Vagina (tissue), 2 donors: ENCODE data around the gene PTPN11. TPM values are rescaled to one million over a fixed set of nuclear protein-coding genes. Genes with fewer than 3 reads are reported as not detected.

Experiments
- DNase-seq, 2 donors: peaks; one replicate each; pipeline ENCODE4 v3.0.0-alpha.2; 2017; ENCODE audit errors: extremely low spot score in 2 of 2
- H3K27ac ChIP-seq: fragments of 200-600 bp; sonication (generic); one replicate; pipeline ENCODE4 v1.5.1; 2019
- H3K27me3 ChIP-seq: fragments of 200-600 bp; sonication (generic); one replicate; pipeline ENCODE4 v1.5.1; 2019
- H3K36me3 ChIP-seq, 2 donors: fragments of 200-600 bp; sonication (generic); one replicate each; pipeline ENCODE4 v1.5.1; 2017 to 2019
- H3K4me1 ChIP-seq: fragments of 200-600 bp; sonication (generic); one replicate; pipeline ENCODE4 v1.5.1; 2019
- H3K4me3 ChIP-seq, 2 donors: fragments of 200-600 bp; sonication (generic); 1 replicate in 1 of 2; 2 replicates in 1 of 2; pipeline ENCODE4 v1.5.1; 2016 to 2019
- H3K9me3 ChIP-seq: fragments of 200-600 bp; sonication (generic); one replicate; pipeline ENCODE4 v1.5.1; 2019
- CTCF ChIP-seq, 3 experiments: fragments of 450-650 bp in 2 of 3; fragments of 200-600 bp in 1 of 3; sonication (generic) in 1 of 3; IDR thresholded peaks; one replicate each; pipeline ENCODE4 v1.5.1; 2017 to 2019; ENCODE audit warnings: antibody characterized with exemption in 3 of 3, mild to moderate bottlenecking in 2 of 3, moderate library complexity in 2 of 3
- POLR2A ChIP-seq, 2 donors: fragments of 450-650 bp; IDR thresholded peaks; one replicate each; pipeline ENCODE4 v1.6.1; 2017; ENCODE audit warnings: antibody characterized with exemption in 2 of 2, mild to moderate bottlenecking in 2 of 2, moderate library complexity in 2 of 2
- POLR2AphosphoS5 ChIP-seq, 2 donors: sonication (generic); formaldehyde crosslinking; IDR thresholded peaks; one replicate each; pipeline ENCODE4 v1.9.0; 2017; ENCODE audit warnings: antibody characterized with exemption in 2 of 2, mild to moderate bottlenecking in 2 of 2, low read depth in 1 of 2; ENCODE audit not compliant: insufficient read depth in 1 of 2
- intact Hi-C: fragments of 100-400 bp; cut with DNase I; formaldehyde crosslinking; loops from one replicate; pipeline ENCODE4 v1.15.1; 2023
- total RNA-seq: library from RNA; depleted of rRNA; stranded (reverse); fragments of >200 nt; gene quantifications from one replicate; pipeline ENCODE4 v1.2.3, GENCODE V29; 2016

The PTPN11 gene
- total RNA-seq, 1 donor from 2014 or later = 57.2 TPM

GRCh38 chr12:112464605-112465004 is 45.9 kb downstream of the PTPN11 start:
- Histone ChIP-seq H3K27me3 (no peaks in the 10 kb centered on the region), H3K4me3 (no peak overlapping the region), H3K36me3 (no peaks in the 10 kb centered on the region), H3K4me1 (no peaks in the 10 kb centered on the region), H3K9me3 (no peaks in the 10 kb centered on the region), H3K27ac (no peak overlapping the region)
- TF ChIP-seq POLR2AphosphoS5 (IDR thresholded peaks at IDR 0.05; ENCODE audit: insufficient read depth in 1 of 2, low read depth in 1 of 2) (no peak), CTCF (IDR thresholded peaks at IDR 0.05) (no peak), POLR2A (IDR thresholded peaks at IDR 0.05) (no peak)
- DNase-seq = no peak
- intact Hi-C loops = no loop called here

GRCh38 chr12:112466011-112466422 is 47.3 kb downstream of the PTPN11 start:
- H3K27me3 ChIP-seq = no peaks in the 10 kb centered on the region
- intact Hi-C loops = no loop called here
- no peak for TF ChIP-seq POLR2AphosphoS5 (IDR thresholded peaks at IDR 0.05; ENCODE audit: insufficient read depth in 1 of 2, low read depth in 1 of 2)
- no peak for TF ChIP-seq CTCF (IDR thresholded peaks at IDR 0.05)
- no peak for TF ChIP-seq POLR2A (IDR thresholded peaks at IDR 0.05)
- no peaks in the 10 kb centered on the region for H3K4me1 ChIP-seq
- H3K9me3 ChIP-seq = no peaks in the 10 kb centered on the region
- H3K4me3 ChIP-seq = no peak overlapping the region
- H3K27ac ChIP-seq = no peak overlapping the region
- H3K36me3 ChIP-seq = no peaks in the 10 kb centered on the region
- no peak for DNase-seq

- Histone ChIP-seq H3K4me3 (no peak overlapping the region), H3K27me3 (no peaks in the 10 kb centered on the region), H3K9me3 (no peaks in the 10 kb centered on the region), H3K4me1 (no peaks in the 10 kb centered on the region), H3K27ac (no peak overlapping the region), H3K36me3 (no peaks in the 10 kb centered on the region)
- TF ChIP-seq CTCF (IDR thresholded peaks at IDR 0.05) = no peak
- TF ChIP-seq POLR2A (IDR thresholded peaks at IDR 0.05) = no peak
- TF ChIP-seq POLR2AphosphoS5 (IDR thresholded peaks at IDR 0.05; ENCODE audit: insufficient read depth in 1 of 2, low read depth in 1 of 2) = no peak
- intact Hi-C loops = no loop called here
- DNase-seq = no peak
Observed at GRCh38 chr12:112466835-112467234, 48.1 kb downstream of the PTPN11 start.

- H3K36me3 ChIP-seq = peaks cover 0 to 6% of the 10 kb centered on the region in 2 donors
- no peak overlapping the region for H3K4me3 ChIP-seq
- H3K9me3 ChIP-seq = no peaks in the 10 kb centered on the region
- no peaks in the 10 kb centered on the region for H3K27me3 ChIP-seq
- no peaks in the 10 kb centered on the region for H3K4me1 ChIP-seq
- TF ChIP-seq POLR2A (IDR thresholded peaks at IDR 0.05) (no peak), POLR2AphosphoS5 (IDR thresholded peaks at IDR 0.05; ENCODE audit: insufficient read depth in 1 of 2, low read depth in 1 of 2) (no peak), CTCF (IDR thresholded peaks at IDR 0.05) (no peak)
- intact Hi-C loops = no loop called here
- H3K27ac ChIP-seq = no peak overlapping the region
- DNase-seq = no peak
Observed at GRCh38 chr12:112468046-112468445, 49.3 kb downstream of the PTPN11 start.

- TF ChIP-seq POLR2A (IDR thresholded peaks at IDR 0.05) (no peak), POLR2AphosphoS5 (IDR thresholded peaks at IDR 0.05; ENCODE audit: insufficient read depth in 1 of 2, low read depth in 1 of 2) (no peak), CTCF (IDR thresholded peaks at IDR 0.05) (no peak)
- H3K36me3 ChIP-seq = peaks cover 0 to 42% of the 10 kb centered on the region in 2 donors
Observed at GRCh38 chr12:112473056-112473455, 54.3 kb downstream of the PTPN11 start.

More at GRCh38 chr12:112473056-112473455, 54.3 kb downstream of the PTPN11 start:
- no peaks in the 10 kb centered on the region for H3K9me3 ChIP-seq
- H3K27ac ChIP-seq = no peak overlapping the region
- no peaks in the 10 kb centered on the region for H3K4me1 ChIP-seq
- no peak for DNase-seq
- intact Hi-C loops = no loop called here
- no peak overlapping the region for H3K4me3 ChIP-seq
- H3K27me3 ChIP-seq = no peaks in the 10 kb centered on the region
